Parathyroid adenoma (tissue), 2 donors: ENCODE data around the gene OSBPL2.
A peak's percentile ranks its signal among the peaks of the same experiment; 100 is the strongest.

Experiments
- H2AFZ ChIP-seq: fragments of 300-600 bp; sonication (generic); one replicate; pipeline ENCODE4 v1.7.0; 2017; ENCODE audit warnings: antibody characterized with exemption, mild to moderate bottlenecking
- H3K27ac ChIP-seq: fragments of 300-600 bp; sonication (generic); one replicate; pipeline ENCODE4 v1.7.0; 2017
- H3K27me3 ChIP-seq: fragments of 300-600 bp; sonication (generic); one replicate; pipeline ENCODE4 v1.7.0; 2017; ENCODE audit warnings: low read length; ENCODE audit not compliant: control insufficient read depth, insufficient read depth
- H3K36me3 ChIP-seq: fragments of 300-600 bp; sonication (generic); one replicate; pipeline ENCODE4 v1.7.0; 2017; ENCODE audit warnings: low read length; ENCODE audit not compliant: control insufficient read depth, insufficient read depth
- H3K4me1 ChIP-seq: fragments of 300-600 bp; sonication (generic); one replicate; pipeline ENCODE4 v1.7.0; 2017; ENCODE audit warnings: control low read depth
- H3K4me2 ChIP-seq: fragments of 300-600 bp; sonication (generic); one replicate; pipeline ENCODE4 v1.7.0; 2017; ENCODE audit warnings: low read length
- H3K4me3 ChIP-seq: fragments of 300-600 bp; sonication (generic); one replicate; pipeline ENCODE4 v1.7.0; 2017; ENCODE audit warnings: low read depth, low read length
- H3K79me2 ChIP-seq: fragments of 300-600 bp; sonication (generic); one replicate; pipeline ENCODE4 v1.7.0; 2017; ENCODE audit warnings: control low read depth
- H3K9ac ChIP-seq: fragments of 300-600 bp; sonication (generic); one replicate; pipeline ENCODE4 v1.7.0; 2017; ENCODE audit warnings: mild to moderate bottlenecking
- H3K9me3 ChIP-seq: fragments of 300-600 bp; sonication (generic); one replicate; pipeline ENCODE4 v1.7.0; 2017; ENCODE audit warnings: low read length; ENCODE audit not compliant: control insufficient read depth
- CTCF ChIP-seq: fragments of 300-600 bp; sonication (generic); IDR thresholded peaks from one replicate; pipeline ENCODE4 v1.7.0; 2017; ENCODE audit warnings: antibody characterized with exemption, mild to moderate bottlenecking
- donor health status: primary hyperparathyroidism.

The OSBPL2 gene

GRCh38 chr20:62282877-62283503 is 44.7 kb downstream of the OSBPL2 start:
- H3K4me3 ChIP-seq, result no peak overlapping the region
- no peaks in the 10 kb centered on the region for H3K4me1 ChIP-seq
- H3K9me3 ChIP-seq, result no peaks in the 10 kb centered on the region
- no peak overlapping the region for H3K4me2 ChIP-seq
- no peaks in the 10 kb centered on the region for H3K27me3 ChIP-seq
- H3K27ac ChIP-seq, result no peak overlapping the region
- TF ChIP-seq CTCF, result no peak
- no peak overlapping the region for H3K9ac ChIP-seq
- no peaks in the 10 kb centered on the region for H3K36me3 ChIP-seq
- no peak overlapping the region for H2AFZ ChIP-seq
- no peaks in the 10 kb centered on the region for H3K79me2 ChIP-seq

DNA sequence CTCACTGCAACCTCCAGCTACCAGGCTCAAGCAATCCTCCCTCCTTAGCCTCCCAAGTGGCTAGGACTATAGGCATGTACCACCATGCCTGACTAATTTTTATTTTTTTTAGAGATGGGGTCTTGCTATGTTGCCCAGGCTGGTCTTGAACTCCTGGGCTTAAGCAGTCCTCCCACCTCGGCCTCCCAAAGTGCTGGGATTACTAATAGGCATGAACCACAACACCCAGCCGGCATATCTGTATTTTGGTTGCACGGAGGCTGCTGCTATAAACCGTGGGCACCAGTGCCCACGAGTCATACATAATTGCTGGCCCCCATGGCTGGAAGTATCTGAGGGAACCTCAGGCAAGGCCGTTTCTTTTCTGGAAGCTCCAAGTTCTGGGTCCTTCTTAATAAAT is 46.1 kb downstream of the OSBPL2 start:
- no peak overlapping the region for H3K9ac ChIP-seq
- H3K79me2 ChIP-seq, result no peaks in the 10 kb centered on the region
- no peaks in the 10 kb centered on the region for H3K36me3 ChIP-seq
- no peak for TF ChIP-seq CTCF
- no peak overlapping the region for H3K4me3 ChIP-seq
- no peak overlapping the region for H3K27ac ChIP-seq
- no peaks in the 10 kb centered on the region for H3K9me3 ChIP-seq
- no peaks in the 10 kb centered on the region for H3K27me3 ChIP-seq
- no peak overlapping the region for H2AFZ ChIP-seq
- H3K4me2 ChIP-seq, result no peak overlapping the region
- no peaks in the 10 kb centered on the region for H3K4me1 ChIP-seq

GRCh38 chr20:62285151-62285550 is 46.8 kb downstream of the OSBPL2 start:
- peak overlapping the region; percentile 38 for H3K27ac ChIP-seq
- no peaks in the 10 kb centered on the region for H3K4me1 ChIP-seq
- H3K9ac ChIP-seq, result no peak overlapping the region
- no peaks in the 10 kb centered on the region for H3K27me3 ChIP-seq
- H3K4me3 ChIP-seq, result no peak overlapping the region
- H3K9me3 ChIP-seq, result no peaks in the 10 kb centered on the region
- no peak for TF ChIP-seq CTCF
- H3K36me3 ChIP-seq, result no peaks in the 10 kb centered on the region
- no peaks in the 10 kb centered on the region for H3K79me2 ChIP-seq
- H3K4me2 ChIP-seq, result no peak overlapping the region
- H2AFZ ChIP-seq, result no peak overlapping the region

DNA sequence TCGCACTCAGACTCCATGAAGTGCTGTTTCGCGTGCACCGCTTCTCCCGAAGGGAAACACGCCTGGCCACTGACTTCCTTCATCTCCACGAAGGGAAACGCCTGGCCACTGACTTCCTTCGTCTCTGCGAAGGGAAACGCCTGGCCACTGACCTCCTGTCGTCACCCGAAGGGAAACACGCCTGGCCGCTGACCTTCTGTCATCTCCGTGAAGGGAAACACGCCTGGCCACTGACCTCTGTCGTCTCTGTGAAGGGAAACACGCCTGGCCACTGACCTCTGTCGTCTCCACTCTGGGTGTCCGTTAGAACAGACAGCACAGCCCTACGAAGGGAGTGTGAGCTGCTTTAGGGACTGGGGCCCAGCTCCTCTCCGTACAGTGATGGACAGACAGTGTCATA is 47.4 kb downstream of the OSBPL2 start:
- no peak for TF ChIP-seq CTCF
- Histone ChIP-seq H3K27me3 (no peaks in the 10 kb centered on the region), H3K4me3 (no peak overlapping the region), H2AFZ (no peak overlapping the region), H3K9me3 (no peaks in the 10 kb centered on the region), H3K4me2 (no peak overlapping the region), H3K36me3 (no peaks in the 10 kb centered on the region), H3K27ac (peak overlapping the region; percentile 38), H3K4me1 (no peaks in the 10 kb centered on the region), H3K79me2 (no peaks in the 10 kb centered on the region), H3K9ac (no peak overlapping the region)

- no peaks in the 10 kb centered on the region for H3K79me2 ChIP-seq
- H3K27ac ChIP-seq, result peak overlapping the region; percentile 11
- no peaks in the 10 kb centered on the region for H3K27me3 ChIP-seq
- TF ChIP-seq CTCF, result no peak
- no peak overlapping the region for H3K9ac ChIP-seq
- H2AFZ ChIP-seq, result no peak overlapping the region
- H3K4me3 ChIP-seq, result no peak overlapping the region
- H3K4me2 ChIP-seq, result no peak overlapping the region
- H3K9me3 ChIP-seq, result no peaks in the 10 kb centered on the region
- no peaks in the 10 kb centered on the region for H3K4me1 ChIP-seq
- H3K36me3 ChIP-seq, result no peaks in the 10 kb centered on the region
Observed at GRCh38 chr20:62286493-62287064, 48.3 kb downstream of the OSBPL2 start.
